BE2C (cell line): ENCODE results near the gene MTX1.

ENCODE experiments used
- DNase-seq: peaks from one replicate; pipeline ENCODE4 v3.0.0-alpha.2; 2020
- H3K27me3 ChIP-seq: fragments of 250-450 bp; sonication (Bioruptor Pico); 2 replicates; pipeline ENCODE4 v1.5.1; 2020; ENCODE audit warnings: mild to moderate bottlenecking
- H3K36me3 ChIP-seq: fragments of 250-450 bp; sonication (Bioruptor Pico); 2 replicates; pipeline ENCODE4 v1.5.1; 2020; ENCODE audit warnings: mild to moderate bottlenecking
- H3K4me1 ChIP-seq: fragments of 250-450 bp; sonication (Bioruptor Pico); 2 replicates; pipeline ENCODE4 v1.5.1; 2020
- H3K4me3 ChIP-seq: 2 replicates; pipeline ENCODE4 v1.5.1; 2011; ENCODE audit warnings: low read depth, low read length
- H3K9me3 ChIP-seq: fragments of 250-450 bp; sonication (Bioruptor Pico); 2 replicates; pipeline ENCODE4 v1.5.1; 2020
- CTCF ChIP-seq: IDR thresholded peaks from 2 replicates; pipeline ENCODE4 v1.5.1; 2012; ENCODE audit warnings: mild to moderate bottlenecking, low read depth, low read length

Gene MTX1

GRCh38 chr1:155205035-155205434 is 3.5 kb upstream of the MTX1 start:
- Histone ChIP-seq H3K4me1 (peaks cover 7% of the 10 kb centered on the region), H3K4me3 (no peak overlapping the region), H3K27me3 (no peaks in the 10 kb centered on the region), H3K9me3 (no peaks in the 10 kb centered on the region), H3K36me3 (peaks cover 6% of the 10 kb centered on the region)
- no peak for DNase-seq
- no peak for TF ChIP-seq CTCF

GRCh38 chr1:155205969-155206593 is 2.4 kb upstream of the MTX1 start:
- Histone ChIP-seq H3K4me1 (peaks cover 7% of the 10 kb centered on the region), H3K4me3 (no peak overlapping the region), H3K9me3 (no peaks in the 10 kb centered on the region), H3K27me3 (no peaks in the 10 kb centered on the region), H3K36me3 (peaks cover 10% of the 10 kb centered on the region)
- no peak for TF ChIP-seq CTCF
- DNase-seq = no peak

- TF ChIP-seq CTCF = peak; percentile 98
- H3K4me1 ChIP-seq = peaks cover 7% of the 10 kb centered on the region
- H3K27me3 ChIP-seq = no peaks in the 10 kb centered on the region
- H3K36me3 ChIP-seq = peaks cover 7% of the 10 kb centered on the region; the same call in 1 of the 2 replicates
- H3K9me3 ChIP-seq = no peaks in the 10 kb centered on the region
- H3K4me3 ChIP-seq = peak overlapping the region; percentile 99
- peak; percentile 89 for DNase-seq
These were observed 1.3 kb upstream of the MTX1 start for GRCh38 chr1:155206891-155207805.

- Histone ChIP-seq H3K4me1 (peaks cover 7% of the 10 kb centered on the region), H3K27me3 (no peaks in the 10 kb centered on the region), H3K4me3 (peak within 1 kb of the TSS; percentile 99), H3K9me3 (no peaks in the 10 kb centered on the region), H3K36me3 (peaks cover 7% of the 10 kb centered on the region; the same call in 1 of the 2 replicates)
- TF ChIP-seq CTCF = no peak
- peak; percentile 67 for DNase-seq
These were observed 522 bp upstream of the MTX1 start, which contains the start of gene THBS3 for GRCh38 chr1:155207806-155208540. THBS3 (minus strand) TSS chr1:155207897; CDS start chr1:155207876, 21 bp downstream.

GRCh38 chr1:155209312-155209721 is 822 bp downstream of the MTX1 start:
- Histone ChIP-seq H3K4me1 (peaks cover 7% of the 10 kb centered on the region), H3K9me3 (no peaks in the 10 kb centered on the region), H3K27me3 (no peaks in the 10 kb centered on the region), H3K4me3 (peak overlapping the region; percentile 99), H3K36me3 (peaks cover 7% of the 10 kb centered on the region; the same call in 1 of the 2 replicates)
- DNase-seq = no peak
- TF ChIP-seq CTCF = no peak
